ENCODE data around the gene DBNDD2.

- TF ChIP-seq CTCF (IDR thresholded peaks at IDR 0.05; ENCODE audit: low read depth, low read length, poor library complexity, severe bottlenecking) = no peak
- TF ChIP-seq EZH2phosphoT487 (IDR thresholded peaks at IDR 0.05; ENCODE audit: borderline replicate concordance, low read length) = no peak
These were observed 13.6 kb upstream of the DBNDD2 start for GRCh38 chr20:45394221-45395113.

Measured in DOHH2 (cell line).